ENCODE data around the gene CCDC89. TPM values are rescaled to one million over a fixed set of nuclear protein-coding genes. Genes with fewer than 3 reads are reported as not detected.

Gene CCDC89
- total and polyA plus RNA-seq, 9 donors, result 2.8 to 5.9 (median 5.1) TPM

DNA sequence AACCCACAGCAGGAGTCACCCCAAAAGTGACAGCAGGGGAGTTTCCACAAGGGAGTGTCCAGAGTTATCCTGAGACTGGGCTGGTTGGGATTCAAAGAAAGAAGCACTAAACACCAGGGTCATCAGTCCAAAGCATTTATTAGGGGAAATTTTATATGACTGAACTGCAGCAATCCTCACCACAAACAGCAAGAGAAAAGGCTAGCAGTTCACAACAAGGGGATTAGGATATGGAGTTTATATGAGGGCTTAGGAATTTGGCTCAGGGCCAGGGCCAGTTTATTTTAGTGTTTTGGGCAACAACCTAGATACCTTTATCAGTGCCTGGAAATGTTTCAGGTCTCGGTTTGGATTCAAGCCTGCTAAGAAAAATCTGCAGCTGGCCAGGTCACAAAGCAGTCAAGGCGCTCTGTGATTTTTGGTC, 42.8 kb downstream of the CCDC89 start:
- 8 to 9% (median 8%) methylated on average over 2 of the region's 2 CpGs for WGBS, 3 donors

DNA sequence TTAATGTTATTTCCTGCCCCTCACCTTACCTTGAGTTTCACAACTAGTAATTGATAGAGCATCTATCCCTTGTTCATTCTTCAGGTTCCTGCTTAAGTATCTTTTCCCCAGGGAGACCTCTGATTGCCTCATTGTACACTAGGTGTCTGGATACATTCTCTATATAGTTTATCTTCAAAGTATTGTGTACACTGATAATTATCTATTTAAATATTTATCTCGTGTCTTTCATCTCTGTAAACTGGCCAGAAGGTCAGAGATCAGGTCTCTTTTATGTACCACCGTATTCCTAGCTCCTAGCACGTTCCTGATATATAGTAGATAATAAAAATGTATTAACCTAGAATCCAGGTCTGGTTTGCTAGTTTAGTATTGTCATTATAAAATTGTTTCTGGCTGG, 51.2 kb downstream of the CCDC89 start:
- no peak for DNase-seq

More for the DNA sequence above, 42.8 kb downstream of the CCDC89 start:
- Histone ChIP-seq H3K9me3 (no peaks in the 10 kb centered on the region), H3K27ac (no peak overlapping the region), H3K4me1 (ENCODE audit: insufficient read depth) (no peaks in the 10 kb centered on the region), H3K27me3 (no peaks in the 10 kb centered on the region), H3K4me3 (no peak overlapping the region), H3K36me3 (no peaks in the 10 kb centered on the region)
- intact Hi-C loops (cut with DNase I), result no loop called here
- TF ChIP-seq POLR2A (IDR thresholded peaks at IDR 0.05), result no peak
- TF ChIP-seq EP300 (IDR thresholded peaks at IDR 0.05), result no peak
- TF ChIP-seq CTCF (IDR thresholded peaks at IDR 0.05), result no peak
- peak in 4 of 5 donors; percentile 22 to 56 (median 34) for DNase-seq

More for the DNA sequence above, 51.2 kb downstream of the CCDC89 start:
- Histone ChIP-seq H3K9me3 (no peaks in the 10 kb centered on the region), H3K27ac (no peak overlapping the region), H3K36me3 (no peaks in the 10 kb centered on the region), H3K27me3 (no peaks in the 10 kb centered on the region), H3K4me1 (ENCODE audit: insufficient read depth) (no peaks in the 10 kb centered on the region), H3K4me3 (no peak overlapping the region)
- WGBS, 3 donors, result 78 to 84% (median 79%) methylated on average over 3 of the region's 3 CpGs
- TF ChIP-seq EP300 (IDR thresholded peaks at IDR 0.05), result no peak
- TF ChIP-seq CTCF (IDR thresholded peaks at IDR 0.05), result no peak
- TF ChIP-seq POLR2A (IDR thresholded peaks at IDR 0.05), result no peak
- intact Hi-C loops (cut with DNase I), result no loop called here

Other genes starting within 250 kb of the CCDC89 start
- gene DLG2, start 58.9 kb downstream of the CCDC89 start, total RNA-seq, result 10 to 100 TPM in 6 of 7 donors, 1 to 10 TPM in 1; 9.9 to 20.7 (median 13.6) TPM
- gene DLG2, start 58.9 kb downstream of the CCDC89 start, polyA plus RNA-seq, result 1 to 10 TPM; 2.5 to 9.2 TPM
- 10 to 100 TPM; 29.5 to 54.0 (median 42.8) TPM for gene TMEM126B, start 57.6 kb downstream of the CCDC89 start, total RNA-seq
- gene TMEM126B, start 57.6 kb downstream of the CCDC89 start, polyA plus RNA-seq, result 10 to 100 TPM; 34.8 to 53.7 TPM
- 10 to 100 TPM; 16.9 to 26.3 (median 21.3) TPM for gene TMEM126A, start 38.2 kb downstream of the CCDC89 start, total RNA-seq
- gene TMEM126A, start 38.2 kb downstream of the CCDC89 start, polyA plus RNA-seq, result 10 to 100 TPM; 27.1 to 31.5 TPM
- gene CREBZF, start 21.1 kb downstream of the CCDC89 start, total RNA-seq, result 10 to 100 TPM; 44.7 to 80.8 (median 55.7) TPM
- gene CREBZF, start 21.1 kb downstream of the CCDC89 start, polyA plus RNA-seq, result 10 to 100 TPM; 36.4 to 53.6 TPM
- gene SYTL2, start 124.9 kb upstream of the CCDC89 start, total RNA-seq, result 10 to 100 TPM in 2 of 7 donors, 1 to 10 TPM in 5; 4.2 to 13.7 (median 8.2) TPM
- 10 to 100 TPM in 1 of 2 donors, 1 to 10 TPM in 1; 7.9 to 26.1 TPM for gene SYTL2, start 124.9 kb upstream of the CCDC89 start, polyA plus RNA-seq
- not detected for gene CCDC83, start 169.2 kb upstream of the CCDC89 start, total RNA-seq
- not detected for gene CCDC83, start 169.2 kb upstream of the CCDC89 start, polyA plus RNA-seq

All from ovary (tissue), 9 donors.